GM21825 (cell line): ENCODE measurements around the gene CAPZB.
A peak's percentile ranks its signal among the peaks of the same experiment; 100 is the strongest.

Experiments
- ATAC-seq: cut with Tn5 transposase; IDR thresholded peaks from one replicate; pipeline ENCODE4 v1.9.1; 2021; ENCODE audit warnings: mild to moderate bottlenecking, moderate library complexity; ENCODE audit not compliant: unreplicated experiment

CAPZB gene

GRCh38 chr1:19472174-19472573 lies 13.2 kb downstream of the CAPZB start:
- no peak for ATAC-seq

GRCh38 chr1:19469004-19469403 lies 16.3 kb downstream of the CAPZB start:
- no peak for ATAC-seq

- ATAC-seq = peak; percentile 62
Measured at GRCh38 chr1:19468397-19468956, 16.9 kb downstream of the CAPZB start.

GRCh38 chr1:19467199-19468187 lies 17.8 kb downstream of the CAPZB start:
- no peak for ATAC-seq

GRCh38 chr1:19466112-19466561 lies 19.2 kb downstream of the CAPZB start:
- no peak for ATAC-seq

- ATAC-seq = no peak
Measured at GRCh38 chr1:19465650-19466049, 19.7 kb downstream of the CAPZB start.

GRCh38 chr1:19465123-19465522 lies 20.2 kb downstream of the CAPZB start:
- no peak for ATAC-seq

GRCh38 chr1:19464696-19465095 lies 20.6 kb downstream of the CAPZB start:
- ATAC-seq = no peak

GRCh38 chr1:19463504-19463803 lies 21.9 kb downstream of the CAPZB start:
- ATAC-seq = no peak

GRCh38 chr1:19462781-19463503 lies 22.4 kb downstream of the CAPZB start:
- peak; percentile 49 for ATAC-seq

GRCh38 chr1:19461220-19461554 lies 24.2 kb downstream of the CAPZB start:
- ATAC-seq = no peak

GRCh38 chr1:19460535-19461219 lies 24.7 kb downstream of the CAPZB start:
- ATAC-seq = no peak

GRCh38 chr1:19458815-19459417 lies 26.4 kb downstream of the CAPZB start:
- ATAC-seq = no peak

GRCh38 chr1:19457607-19458006 lies 27.7 kb downstream of the CAPZB start:
- no peak for ATAC-seq

- ATAC-seq = no peak
Measured at GRCh38 chr1:19456968-19457441, 28.3 kb downstream of the CAPZB start.

GRCh38 chr1:19455353-19455752 lies 30.0 kb downstream of the CAPZB start:
- ATAC-seq = no peak

GRCh38 chr1:19454265-19455146 lies 30.8 kb downstream of the CAPZB start:
- no peak for ATAC-seq

GRCh38 chr1:19453741-19454201 lies 31.6 kb downstream of the CAPZB start:
- ATAC-seq = no peak

- no peak for ATAC-seq
Measured at GRCh38 chr1:19452221-19452663, 33.1 kb downstream of the CAPZB start.
